SK-N-MC (cell line): ENCODE results near the gene SEC14L1.
"Not testable (repeated sequence)": the region's sequence is repeated elsewhere in the genome, so short reads cannot be mapped to it uniquely, and the experiment has no call there.

Experiments
- DNase-seq: peaks from one replicate; pipeline ENCODE4 v3.0.0-alpha.2; 2011; ENCODE audit warnings: low read depth, low spot score
- H3K27ac ChIP-seq: fragments of 200-600 bp; sonication (generic); 2 replicates; pipeline ENCODE4 v1.5.1; 2016; ENCODE audit warnings: mixed run types
- H3K36me3 ChIP-seq: fragments of 200-600 bp; sonication (generic); 2 replicates; pipeline ENCODE4 v1.6.1; 2017; ENCODE audit warnings: antibody characterized with exemption, low read length, mixed read lengths; ENCODE audit not compliant: insufficient read depth
- H3K4me3 ChIP-seq: fragments of 200-600 bp; sonication (generic); 2 replicates; pipeline ENCODE4 v1.5.1; 2016
- H3K9ac ChIP-seq: fragments of 200-600 bp; sonication (generic); 2 replicates; pipeline ENCODE4 v1.8.0; 2017; ENCODE audit warnings: mixed run types, mixed read lengths; ENCODE audit not compliant: insufficient read length
- H3K9me3 ChIP-seq: fragments of 200-600 bp; sonication (generic); 2 replicates; pipeline ENCODE4 v1.6.1; 2017; ENCODE audit warnings: low read depth, mild to moderate bottlenecking, antibody characterized with exemption, low read length, moderate library complexity, mixed read lengths
- EZH2 ChIP-seq: fragments of 200-600 bp; sonication (generic); IDR thresholded peaks from one replicate; pipeline ENCODE4 v1.6.1; 2017; ENCODE audit warnings: antibody characterized with exemption
- FOXP2 ChIP-seq: optimal IDR thresholded peaks from 2 replicates; pipeline ENCODE3; 2011; ENCODE audit warnings: mild to moderate bottlenecking, moderate library complexity; ENCODE audit not compliant: insufficient read depth; ENCODE audit errors: extremely low read length, control extremely low read depth
- POLR2AphosphoS5 ChIP-seq: IDR thresholded peaks from 2 replicates; pipeline ENCODE4 v1.6.1; 2012; ENCODE audit warnings: mild to moderate bottlenecking, low read depth, low read length, borderline replicate concordance

The SEC14L1 gene

DNA sequence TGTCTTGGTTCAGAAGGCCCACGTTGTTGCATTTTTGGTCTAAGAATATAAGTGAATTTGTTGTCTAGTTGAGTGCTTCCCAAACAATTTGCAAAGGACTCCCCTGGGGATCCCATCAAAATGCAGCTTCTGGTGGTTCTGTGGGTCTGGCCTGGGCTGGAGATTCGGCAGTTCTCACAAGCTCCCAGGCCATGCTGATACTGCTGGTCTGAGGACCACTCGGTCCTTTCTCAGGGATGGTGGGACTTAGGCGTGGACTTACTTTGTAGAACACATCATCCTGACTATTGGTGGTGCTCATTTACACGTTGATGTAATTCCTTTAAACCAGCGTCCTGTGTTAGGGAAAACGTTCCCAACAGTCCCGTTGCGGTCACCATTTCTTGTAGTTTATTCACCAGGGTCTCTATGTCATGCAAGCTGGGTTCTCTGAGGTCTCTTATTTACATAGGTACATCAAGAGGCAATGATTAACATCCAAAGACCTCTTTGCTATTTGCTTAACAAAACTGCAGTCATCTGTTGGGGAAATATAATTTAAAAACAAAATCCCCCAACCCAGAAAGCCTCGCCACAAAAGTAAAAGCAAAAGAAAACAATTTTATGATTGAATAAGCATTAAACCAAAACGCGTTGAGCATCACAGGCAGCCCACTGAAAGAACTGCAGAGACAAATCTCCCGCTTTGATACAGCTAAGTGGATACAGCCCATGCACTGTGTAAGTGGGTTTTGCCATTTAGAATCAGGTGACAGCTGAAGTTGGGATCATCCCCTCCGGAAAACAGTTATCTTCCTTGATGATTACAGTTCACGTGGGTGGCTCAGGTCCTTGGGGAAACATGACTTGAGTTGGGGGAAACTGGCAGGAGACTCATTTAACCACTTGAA is 39.0 kb upstream of the SEC14L1 start:
- H3K9me3 ChIP-seq = no peaks in the 10 kb centered on the region
- peak overlapping the region; percentile 36; the same call in 1 of the 2 replicates for H3K27ac ChIP-seq
- no peak overlapping the region for H3K4me3 ChIP-seq
- no peak for TF ChIP-seq FOXP2
- no peak for TF ChIP-seq POLR2AphosphoS5
- TF ChIP-seq EZH2 = no peak
- H3K9ac ChIP-seq = no peak overlapping the region
- H3K36me3 ChIP-seq = peaks cover 20% of the 10 kb centered on the region
- DNase-seq = no peak

DNA sequence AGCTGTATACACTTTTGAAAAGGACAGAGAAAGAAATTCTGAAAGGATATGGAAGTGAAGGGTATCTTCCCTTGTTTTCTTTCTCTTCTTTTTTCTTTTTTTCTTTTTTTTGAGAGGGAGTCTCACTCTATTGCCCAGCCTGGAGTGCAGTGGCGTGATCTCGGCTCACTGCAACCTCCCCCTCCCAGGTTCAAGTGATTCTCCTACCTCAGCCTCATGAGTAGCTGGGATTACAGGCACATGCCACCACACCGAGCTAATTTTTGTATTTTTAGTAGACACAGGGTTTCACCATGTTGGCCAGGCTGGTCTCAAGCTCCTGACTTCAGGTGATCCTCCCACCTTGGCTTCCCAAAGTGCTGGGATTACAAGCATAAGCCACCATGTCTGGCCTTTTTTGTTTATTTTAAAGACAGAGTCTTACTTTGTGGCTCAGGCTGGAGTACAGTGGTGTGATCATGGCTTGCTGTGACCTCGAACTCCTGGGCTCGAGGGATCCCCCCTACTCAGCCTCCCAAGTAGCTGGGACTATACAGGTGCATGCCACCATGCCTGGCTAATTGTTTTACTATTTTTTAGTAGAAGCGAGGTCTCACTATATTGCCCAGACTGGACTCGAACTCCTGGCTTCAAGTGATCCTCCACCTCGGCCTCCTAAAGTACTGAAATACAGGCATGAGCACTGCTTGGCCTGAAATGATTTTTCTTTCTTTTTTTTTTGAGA is 38.2 kb upstream of the SEC14L1 start:
- not testable (repeated sequence) for DNase-seq, H3K9me3 ChIP-seq, H3K9ac ChIP-seq, H3K4me3 ChIP-seq
- peaks cover 17% of the 10 kb centered on the region for H3K36me3 ChIP-seq
- 0 out of 2 replicates have a peak overlapping the region, but pooled peaks have one; percentile 36 for H3K27ac ChIP-seq

DNA sequence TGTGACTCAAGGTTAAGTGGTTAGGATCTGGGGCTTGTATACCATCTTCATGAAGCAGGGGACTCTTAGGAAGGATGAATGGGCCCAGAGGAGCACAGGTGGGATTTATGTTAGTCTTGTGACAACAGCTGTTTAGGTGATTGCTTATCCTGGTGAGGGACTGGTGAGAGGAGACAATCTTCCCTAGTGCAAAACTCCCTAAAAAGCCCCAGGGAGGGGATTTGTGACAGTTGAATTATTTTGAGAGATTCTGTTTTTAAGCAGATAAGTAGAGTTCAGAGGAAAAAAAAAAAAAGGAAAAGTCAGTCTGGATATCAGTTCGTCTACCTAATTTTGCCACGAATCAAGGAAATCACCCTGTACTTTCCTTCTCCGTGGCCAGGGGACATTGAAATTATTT is 35.1 kb upstream of the SEC14L1 start:
- Histone ChIP-seq H3K9ac (no peak overlapping the region), H3K36me3 (no peaks in the 10 kb centered on the region), H3K4me3 (no peak overlapping the region), H3K27ac (no peak overlapping the region), H3K9me3 (no peaks in the 10 kb centered on the region)
- DNase-seq = no peak
- TF ChIP-seq FOXP2 = no peak
- TF ChIP-seq EZH2 = no peak
- no peak for TF ChIP-seq POLR2AphosphoS5

DNA sequence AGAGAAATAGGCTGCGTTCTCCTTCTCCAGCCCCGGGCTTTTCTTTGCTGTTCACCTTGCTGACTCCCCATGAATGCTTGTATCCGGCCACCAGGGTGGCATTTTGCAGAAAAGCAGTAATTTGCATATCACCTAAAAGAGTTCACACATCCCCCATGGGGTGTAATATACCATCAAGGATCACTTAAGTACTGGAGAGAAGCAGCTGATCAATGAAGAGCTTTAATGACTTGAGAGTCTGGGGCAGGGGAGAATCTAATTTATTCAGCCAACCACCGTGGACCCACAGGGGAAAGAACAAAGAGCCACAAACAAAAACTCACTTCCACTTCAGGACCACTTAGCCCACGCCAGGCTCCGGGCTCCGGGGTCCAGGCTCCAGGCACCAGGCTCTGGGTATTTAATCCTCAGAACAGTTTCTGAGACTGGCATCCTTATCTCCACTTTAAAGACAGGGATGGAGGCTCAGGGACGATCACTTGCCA is 33.9 kb upstream of the SEC14L1 start:
- H3K9ac ChIP-seq = no peak overlapping the region
- H3K36me3 ChIP-seq = no peaks in the 10 kb centered on the region
- 0 out of 2 replicates have a peak overlapping the region, but pooled peaks have one; percentile 11 for H3K27ac ChIP-seq
- no peak overlapping the region for H3K4me3 ChIP-seq
- H3K9me3 ChIP-seq = no peaks in the 10 kb centered on the region
- no peak for DNase-seq
- TF ChIP-seq EZH2 = no peak
- no peak for TF ChIP-seq FOXP2

DNA sequence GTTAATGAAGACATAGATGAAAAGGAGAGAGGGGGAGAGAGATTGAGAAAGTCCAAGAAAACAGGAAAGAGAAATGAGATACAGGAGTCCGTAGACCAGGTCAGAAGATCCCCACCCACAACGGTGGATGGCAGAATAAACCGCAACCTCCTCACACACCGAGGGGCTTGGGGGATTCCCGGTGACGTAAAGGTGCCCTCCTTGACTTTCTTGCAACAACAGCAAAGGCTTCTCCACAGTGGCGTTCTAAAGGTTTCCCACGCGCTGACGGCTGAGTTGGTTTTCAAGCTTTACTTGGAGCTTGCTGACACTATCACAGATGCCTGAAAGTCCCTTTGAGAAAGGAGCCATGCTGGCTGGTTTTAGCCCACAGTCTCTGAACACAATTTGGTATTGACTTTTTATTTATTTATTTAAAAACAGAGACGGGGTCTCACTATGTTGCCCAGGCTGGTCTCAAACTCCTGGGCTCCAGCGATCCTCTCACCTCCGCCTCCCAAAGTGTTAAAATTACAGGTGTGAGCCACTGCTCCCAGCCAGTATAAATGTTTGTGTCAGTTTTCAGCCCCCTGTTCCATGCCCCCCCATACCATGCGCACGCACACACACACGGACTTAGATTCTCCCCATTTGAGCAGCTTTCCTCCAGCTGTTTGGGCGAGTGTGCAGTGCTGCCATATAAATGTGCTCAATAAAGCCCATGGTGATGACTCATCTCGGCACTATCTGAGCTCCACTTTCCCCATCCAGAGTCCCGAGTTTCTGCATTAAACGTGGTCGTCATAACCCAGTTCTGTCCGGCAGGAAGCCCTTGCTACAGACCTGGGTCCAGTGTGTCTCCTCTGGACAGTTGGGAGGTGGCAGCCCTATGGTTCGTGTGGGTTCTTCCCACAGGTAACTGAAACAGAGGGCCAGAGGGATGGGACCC is 33.0 kb upstream of the SEC14L1 start:
- Histone ChIP-seq H3K27ac (no peak overlapping the region; the same call in 1 of the 2 replicates), H3K9ac (no peak overlapping the region), H3K4me3 (no peak overlapping the region), H3K36me3 (no peaks in the 10 kb centered on the region), H3K9me3 (no peaks in the 10 kb centered on the region)
- DNase-seq = no peak
- TF ChIP-seq FOXP2 (no peak), POLR2AphosphoS5 (no peak), EZH2 (no peak)

DNA sequence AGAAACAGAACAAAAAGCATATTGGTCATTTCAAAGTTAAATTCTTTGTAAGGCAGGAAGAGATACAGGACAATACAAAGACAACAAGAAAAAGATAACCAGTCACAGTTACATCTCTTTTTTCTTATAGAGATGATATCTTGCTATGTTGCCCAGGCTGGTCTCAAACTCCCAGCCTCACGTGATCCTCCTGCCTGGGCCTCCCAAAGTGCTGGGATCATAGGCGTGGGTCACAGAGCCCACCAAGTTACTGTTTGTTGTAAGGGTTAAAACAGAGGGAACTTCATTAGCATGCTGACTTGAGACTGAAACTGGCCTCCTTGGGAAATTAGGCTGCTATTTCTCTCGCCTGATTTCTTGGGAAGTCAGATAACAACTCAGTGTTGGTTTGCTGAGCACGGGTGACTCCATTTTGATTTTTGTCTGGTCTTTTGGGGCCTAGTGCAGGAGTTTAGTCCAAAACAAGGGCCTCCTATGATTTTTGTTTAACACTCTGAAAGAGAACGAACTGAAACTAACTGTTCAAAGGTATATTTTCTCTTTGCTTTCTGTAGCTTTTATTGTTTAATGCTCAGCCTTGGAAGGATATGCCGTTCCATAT is 31.5 kb upstream of the SEC14L1 start:
- no peak for DNase-seq
- H3K36me3 ChIP-seq = no peaks in the 10 kb centered on the region
- H3K4me3 ChIP-seq = no peak overlapping the region
- H3K9me3 ChIP-seq = no peaks in the 10 kb centered on the region
- no peak overlapping the region for H3K9ac ChIP-seq
- peak overlapping the region; percentile 75 for H3K27ac ChIP-seq
- TF ChIP-seq POLR2AphosphoS5 = no peak
- TF ChIP-seq FOXP2 = no peak
- no peak for TF ChIP-seq EZH2

DNA sequence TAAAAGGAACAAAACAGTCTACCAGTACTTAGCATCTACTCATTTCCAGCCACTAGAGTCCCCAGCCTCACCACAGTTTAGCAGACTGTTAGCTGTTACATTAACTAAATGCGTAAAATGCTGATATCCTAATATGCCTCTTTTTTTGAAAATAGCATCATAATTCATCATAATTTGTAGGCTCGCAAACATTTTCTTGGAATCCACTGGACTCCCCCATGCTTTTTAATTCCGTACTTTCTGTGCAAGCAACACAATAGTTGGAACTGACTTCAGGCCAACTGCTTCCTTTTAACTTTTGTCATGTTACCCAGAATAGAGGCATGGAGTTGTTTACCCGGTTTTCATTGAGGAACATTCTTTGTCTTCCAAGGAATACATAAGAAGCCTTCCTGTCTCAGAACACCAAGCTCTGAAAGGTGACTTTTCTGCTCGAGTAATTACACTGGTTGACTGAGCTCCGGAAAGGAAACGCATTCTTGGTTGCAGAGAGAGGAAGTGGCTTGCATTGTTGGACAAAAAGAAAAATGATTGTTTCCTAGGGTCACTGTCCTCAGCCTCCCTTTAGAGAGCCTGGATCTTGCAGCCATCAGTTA is 30.9 kb upstream of the SEC14L1 start:
- Histone ChIP-seq H3K27ac (peak overlapping the region; percentile 75), H3K36me3 (no peaks in the 10 kb centered on the region), H3K4me3 (no peak overlapping the region), H3K9me3 (no peaks in the 10 kb centered on the region), H3K9ac (no peak overlapping the region)
- TF ChIP-seq EZH2 (no peak), FOXP2 (no peak), POLR2AphosphoS5 (no peak)
- no peak for DNase-seq

DNA sequence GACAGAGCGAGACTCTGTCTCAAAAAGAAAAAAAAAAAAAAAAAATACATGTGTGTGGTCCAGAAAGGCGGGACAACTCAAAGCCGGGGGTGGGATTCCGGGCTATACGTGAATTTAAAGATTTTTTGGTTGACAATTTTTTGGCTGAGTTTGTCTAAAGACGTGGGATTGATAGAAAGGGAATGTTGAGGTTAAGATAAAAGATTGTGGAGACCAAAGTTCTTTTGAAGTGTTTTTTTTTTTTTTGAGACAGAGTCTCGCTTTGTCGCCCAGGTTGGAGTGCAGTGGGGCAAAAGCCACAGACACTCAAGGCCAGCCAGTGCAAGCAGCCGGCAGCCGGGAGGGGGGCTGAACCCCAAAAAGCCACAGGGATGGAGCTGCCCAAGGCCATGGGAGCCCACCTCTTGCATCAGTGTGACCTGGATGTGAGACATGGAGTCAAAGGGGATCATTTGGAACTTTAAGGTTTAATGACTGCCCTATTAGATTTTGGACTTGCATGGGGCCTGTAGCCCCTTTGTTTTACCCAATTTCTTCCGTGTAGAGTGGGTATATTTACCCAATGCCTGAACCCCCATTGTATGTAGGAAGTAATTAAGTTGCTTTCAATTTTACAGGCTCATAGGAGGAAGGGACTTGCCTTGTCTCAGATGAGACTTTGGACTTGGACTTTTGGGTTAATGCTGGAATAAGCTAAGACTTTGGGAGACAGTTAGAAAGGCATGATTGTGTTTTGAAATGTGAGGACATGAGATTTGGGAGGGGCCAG is 29.4 kb upstream of the SEC14L1 start:
- H3K9ac ChIP-seq, H3K4me3 ChIP-seq, H3K9me3 ChIP-seq, H3K36me3 ChIP-seq, DNase-seq: not testable (repeated sequence)
- peak overlapping the region; percentile 77; the same call in 1 of the 2 replicates for H3K27ac ChIP-seq
